Thymus (tissue), 11 donors: ENCODE data around the gene DLD. TPM values are rescaled to one million over a fixed set of nuclear protein-coding genes. Genes with fewer than 3 reads are reported as not detected.
"Not testable (repeated sequence)": the region's sequence is repeated elsewhere in the genome, so short reads cannot be mapped to it uniquely, and the experiment has no call there.

Experiments used
- DNase-seq, 9 donors: peaks; one replicate each; pipeline ENCODE4 v3.0.0-alpha.2; 2013; ENCODE audit warnings: low spot score in 9 of 9, low read depth in 6 of 9, missing footprints in 1 of 9
- H3K27ac ChIP-seq, 2 donors: one replicate each; pipeline ENCODE4 v1.5.1; 2013; ENCODE audit warnings: control low read depth in 1 of 2, low read depth in 1 of 2, low read length in 1 of 2, mild to moderate bottlenecking in 1 of 2, moderate library complexity in 1 of 2
- H3K27me3 ChIP-seq, 2 donors: one replicate each; pipeline ENCODE4 v1.5.1; 2013; ENCODE audit warnings: low read length in 1 of 2; ENCODE audit not compliant: control insufficient read depth in 2 of 2, insufficient read depth in 1 of 2
- H3K36me3 ChIP-seq, 2 donors: one replicate each; pipeline ENCODE4 v1.5.1; 2013; ENCODE audit warnings: low read length in 1 of 2, mild to moderate bottlenecking in 1 of 2, moderate library complexity in 1 of 2; ENCODE audit not compliant: control insufficient read depth in 2 of 2, insufficient read depth in 2 of 2
- H3K4me1 ChIP-seq, 2 donors: one replicate each; pipeline ENCODE4 v1.5.1; 2013; ENCODE audit warnings: low read length in 2 of 2; ENCODE audit not compliant: control insufficient read depth in 2 of 2, insufficient read depth in 2 of 2
- H3K4me3 ChIP-seq, 2 donors: one replicate each; pipeline ENCODE4 v1.5.1; 2013; ENCODE audit warnings: low read length in 2 of 2, control low read depth in 1 of 2, mild to moderate bottlenecking in 1 of 2
- H3K9me3 ChIP-seq, 2 donors: one replicate each; pipeline ENCODE4 v1.5.1; 2013; ENCODE audit warnings: low read length in 1 of 2, mild to moderate bottlenecking in 1 of 2; ENCODE audit not compliant: control insufficient read depth in 2 of 2, insufficient read depth in 1 of 2
- WGBS: extraction: QIAGEN DNeasy Blood & Tissue Kit; methylation state at CpG from one replicate; pipeline ENCODE4 v1.1.7; 2013; 5-methylcytosine and 5-hydroxymethylcytosine counted together
- polyA plus RNA-seq: library from polyadenylated mRNA; stranded (reverse); fragments of 200-250 nt; gene quantifications from one replicate; pipeline ENCODE4 v1.2.3, GENCODE V29; 2013
- total RNA-seq: library from RNA; stranded (reverse); fragments of 120-200 nt; gene quantifications from one replicate; pipeline ENCODE4 v1.2.4, GENCODE V29; 2013
- donor health status: healthy.

DLD gene
- total and polyA plus RNA-seq, 2 donors: 42.4 to 44.2 TPM

DNA sequence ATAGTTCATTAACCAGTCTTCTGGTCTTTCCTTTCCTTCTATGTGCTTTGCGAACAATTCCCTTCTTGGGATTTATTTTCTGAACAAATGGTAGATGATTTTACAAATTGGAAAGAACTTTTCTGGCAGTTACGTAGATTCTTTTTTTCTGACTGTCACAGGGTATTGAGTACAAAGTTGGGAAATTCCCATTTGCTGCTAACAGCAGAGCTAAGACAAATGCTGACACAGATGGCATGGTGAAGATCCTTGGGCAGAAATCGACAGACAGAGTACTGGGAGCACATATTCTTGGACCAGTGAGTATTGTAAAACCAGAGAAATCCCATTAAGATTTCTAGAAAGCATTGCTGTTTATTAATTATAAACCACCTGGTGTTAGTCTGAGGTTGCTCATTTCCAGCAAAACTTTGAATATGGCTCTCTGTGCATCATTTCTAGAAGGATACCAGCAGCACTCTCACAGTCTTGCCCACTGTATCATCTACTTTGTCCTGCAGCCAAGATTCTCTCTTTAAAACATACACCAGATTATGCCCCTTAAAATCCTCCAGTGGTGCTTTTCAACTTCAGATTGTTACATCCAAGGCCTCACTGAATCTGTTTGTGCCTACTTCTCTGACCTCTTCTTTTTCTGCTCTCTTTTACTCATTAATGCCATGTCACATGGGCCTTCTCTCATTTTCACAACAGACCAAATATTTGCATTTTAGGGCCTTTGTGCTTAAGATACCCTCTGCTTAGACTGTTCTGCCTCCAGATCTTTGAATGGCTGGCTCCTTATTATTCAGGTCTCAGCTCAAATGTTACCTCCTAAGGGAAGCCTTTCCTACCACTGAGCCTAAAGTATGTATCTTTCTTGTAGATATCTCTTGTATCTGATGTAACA lies 27.0 kb downstream of the DLD start:
- Histone ChIP-seq H3K27ac (no peak overlapping the region), H3K27me3 (no peaks in the 10 kb centered on the region), H3K4me3 (no peak overlapping the region), H3K36me3 (peaks cover 11 to 53% of the 10 kb centered on the region in 2 donors), H3K9me3 (no peaks in the 10 kb centered on the region), H3K4me1 (peaks cover 6 to 8% of the 10 kb centered on the region in 2 donors)
- 95% methylated on average over 3 of the region's 3 CpGs for WGBS
- no peak for DNase-seq

GRCh38 chr7:107918948-107919347 lies 28.0 kb downstream of the DLD start:
- no peak for DNase-seq
- Histone ChIP-seq H3K27me3 (no peaks in the 10 kb centered on the region), H3K4me1 (peaks cover 6 to 8% of the 10 kb centered on the region in 2 donors), H3K4me3 (no peak overlapping the region), H3K27ac (no peak overlapping the region), H3K9me3 (no peaks in the 10 kb centered on the region), H3K36me3 (peaks cover 11 to 57% of the 10 kb centered on the region in 2 donors)
- 98% methylated on average over 2 of the region's 2 CpGs for WGBS

GRCh38 chr7:107920048-107920772 lies 29.2 kb downstream of the DLD start:
- Histone ChIP-seq H3K27ac (peak overlapping the region in 1 of 2 donors; percentile 42), H3K27me3 (no peaks in the 10 kb centered on the region), H3K36me3 (peaks cover 11 to 54% of the 10 kb centered on the region in 2 donors), H3K4me3 (no peak overlapping the region), H3K9me3 (no peaks in the 10 kb centered on the region), H3K4me1 (peaks cover 10 to 12% of the 10 kb centered on the region in 2 donors)
- peak in 1 of 9 donors; percentile 18 for DNase-seq
- WGBS: 5% methylated on average over 1 of the region's 1 CpG

- WGBS: 82% methylated on average over 2 of the region's 2 CpGs
- H3K36me3 ChIP-seq: peaks cover 11 to 58% of the 10 kb centered on the region in 2 donors
- H3K9me3 ChIP-seq, DNase-seq, H3K27me3 ChIP-seq, H3K4me3 ChIP-seq, H3K27ac ChIP-seq: not testable (repeated sequence)
- H3K4me1 ChIP-seq: peaks cover 12 to 14% of the 10 kb centered on the region in 2 donors
Observed at GRCh38 chr7:107921826-107922225, 30.8 kb downstream of the DLD start.

DNA sequence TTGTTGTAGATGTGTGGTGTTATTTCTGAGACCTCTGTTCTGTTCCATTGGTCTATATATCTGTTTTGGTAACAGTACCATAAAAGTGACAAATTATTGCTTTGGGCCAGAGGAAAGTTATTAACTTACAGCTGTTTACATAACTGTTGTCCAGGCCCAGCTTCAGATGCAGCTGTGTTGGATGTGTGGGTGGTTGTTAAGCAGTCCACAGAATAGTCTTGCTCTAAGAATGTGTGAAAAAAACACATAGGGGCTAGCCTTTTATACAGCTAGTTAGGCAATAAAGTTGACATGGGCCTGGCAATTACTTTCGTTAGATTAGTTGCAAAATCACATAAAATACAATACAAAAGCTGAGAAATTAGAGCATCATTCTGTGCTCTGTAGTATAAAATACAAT lies 31.9 kb downstream of the DLD start:
- H3K27ac ChIP-seq: no peak overlapping the region
- WGBS: 96% methylated on average over 1 of the region's 1 CpG
- no peak for DNase-seq

DNA sequence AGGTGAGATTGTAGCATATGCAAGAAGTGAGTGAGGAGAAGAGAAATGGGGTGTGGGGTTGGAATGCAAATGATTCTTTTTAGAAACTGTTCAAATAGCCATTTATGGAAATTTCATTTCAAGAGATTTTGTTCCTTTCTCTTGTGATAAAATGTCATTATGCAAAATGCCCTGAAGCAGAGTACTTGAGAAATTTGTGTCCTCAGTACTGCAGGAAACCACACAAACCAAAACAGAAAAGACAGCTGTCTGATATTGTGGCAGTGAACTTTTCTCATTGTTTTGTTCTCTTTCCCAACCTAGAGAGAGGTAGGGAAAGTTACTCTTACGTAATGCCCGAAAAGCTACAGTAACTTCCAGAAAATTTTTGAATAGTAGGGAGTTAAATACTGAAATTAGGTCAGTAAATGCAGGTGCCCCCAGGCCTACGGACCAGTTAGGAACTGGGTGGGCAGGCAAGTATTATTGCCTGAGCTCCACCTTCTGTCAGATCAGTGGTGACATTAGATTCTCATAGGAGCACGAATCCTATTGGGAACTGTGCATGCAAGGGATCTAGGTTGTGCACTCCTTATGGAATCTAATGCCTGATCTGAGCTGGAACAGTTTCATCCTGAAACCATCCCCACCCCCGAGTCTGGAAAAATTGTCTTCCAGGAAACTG lies 34.0 kb downstream of the DLD start:
- Histone ChIP-seq H3K27me3 (no peaks in the 10 kb centered on the region), H3K27ac (peak overlapping the region; percentile 26 to 60), H3K36me3 (peaks cover 0 to 53% of the 10 kb centered on the region in 2 donors), H3K4me1 (peaks cover 12 to 14% of the 10 kb centered on the region in 2 donors), H3K9me3 (no peaks in the 10 kb centered on the region), H3K4me3 (no peak overlapping the region)
- WGBS: 41% methylated on average over 5 of the region's 5 CpGs
- DNase-seq: peak in 6 of 9 donors; percentile 30 to 65 (median 34)

More for the DNA sequence above, 31.9 kb downstream of the DLD start:
- Histone ChIP-seq H3K9me3 (no peaks in the 10 kb centered on the region), H3K4me3 (no peak overlapping the region), H3K36me3 (peaks cover 5 to 56% of the 10 kb centered on the region in 2 donors), H3K4me1 (peaks cover 12 to 14% of the 10 kb centered on the region in 2 donors), H3K27me3 (no peaks in the 10 kb centered on the region)

DNA sequence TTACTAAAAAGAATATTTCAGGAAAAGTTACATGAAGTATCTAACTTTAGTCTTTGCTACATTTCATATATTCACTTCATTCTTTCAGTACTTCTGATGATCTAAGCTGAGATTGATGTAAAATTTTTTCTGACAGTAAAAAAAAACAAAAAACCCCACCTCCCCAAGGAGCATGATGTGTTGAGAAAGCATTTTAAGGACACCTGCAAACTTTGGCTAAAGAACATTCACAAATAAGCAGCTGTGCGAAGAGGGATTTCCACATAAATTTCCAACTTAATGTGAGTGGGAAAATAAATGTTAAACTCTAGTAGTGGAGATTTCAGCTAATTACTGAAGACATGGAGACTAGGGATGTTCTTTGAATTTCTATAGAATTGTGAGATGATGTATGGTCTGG lies 35.5 kb downstream of the DLD start:
- WGBS: 96% methylated on average over 1 of the region's 1 CpG
- no peak for DNase-seq
- Histone ChIP-seq H3K27ac (no peak overlapping the region), H3K4me1 (peaks cover 6% of the 10 kb centered on the region in 2 donors), H3K27me3 (no peaks in the 10 kb centered on the region), H3K36me3 (peaks cover 0 to 54% of the 10 kb centered on the region in 2 donors), H3K9me3 (no peaks in the 10 kb centered on the region), H3K4me3 (no peak overlapping the region)

- no peak for DNase-seq
- Histone ChIP-seq H3K9me3 (no peaks in the 10 kb centered on the region), H3K4me3 (no peak overlapping the region), H3K4me1 (no peaks in the 10 kb centered on the region), H3K27ac (no peak overlapping the region), H3K27me3 (no peaks in the 10 kb centered on the region), H3K36me3 (peaks cover 3 to 43% of the 10 kb centered on the region in 2 donors)
- WGBS: 75% methylated on average over 5 of the region's 5 CpGs
Observed at GRCh38 chr7:107931740-107932515, 40.9 kb downstream of the DLD start.
